Hair follicle dermal papilla cell (primary cell): ENCODE results near the gene KIRREL2. TPM values are rescaled to one million over a fixed set of nuclear protein-coding genes. Genes with fewer than 3 reads are reported as not detected.

Experiments
- small RNA-seq: library from RNA; depleted of rRNA; stranded (forward); fragments of <200 nt; gene quantifications from one replicate; pipeline ENCODE3, GENCODE V24; 2012
- total RNA-seq: library from RNA; depleted of rRNA; stranded (reverse); fragments of >200 nt; gene quantifications from 2 replicates; pipeline ENCODE4 v1.2.3, GENCODE V29; 2012

KIRREL2 gene
- total RNA-seq = not detected in 2 replicates

GRCh38 chr19:35856546-35857149, at the start of gene KIRREL2:
TSS of gene KIRREL2 (plus strand) at chr19:35856911. CDS start at chr19:35857120, 209 bp downstream.

GRCh38 chr19:35812220-35813042, 44.3 kb upstream of the KIRREL2 start, which contains the start of gene PRODH2:
TSS of gene PRODH2 (minus strand) at chr19:35812845. CDS start at chr19:35812805, 40 bp downstream.

GRCh38 chr19:35852029-35852780, 4.5 kb upstream of the KIRREL2 start, which contains the start of gene NPHS1:
TSS of gene NPHS1 (minus strand) at chr19:35852504. CDS start at chr19:35851837, 667 bp downstream.

DNA sequence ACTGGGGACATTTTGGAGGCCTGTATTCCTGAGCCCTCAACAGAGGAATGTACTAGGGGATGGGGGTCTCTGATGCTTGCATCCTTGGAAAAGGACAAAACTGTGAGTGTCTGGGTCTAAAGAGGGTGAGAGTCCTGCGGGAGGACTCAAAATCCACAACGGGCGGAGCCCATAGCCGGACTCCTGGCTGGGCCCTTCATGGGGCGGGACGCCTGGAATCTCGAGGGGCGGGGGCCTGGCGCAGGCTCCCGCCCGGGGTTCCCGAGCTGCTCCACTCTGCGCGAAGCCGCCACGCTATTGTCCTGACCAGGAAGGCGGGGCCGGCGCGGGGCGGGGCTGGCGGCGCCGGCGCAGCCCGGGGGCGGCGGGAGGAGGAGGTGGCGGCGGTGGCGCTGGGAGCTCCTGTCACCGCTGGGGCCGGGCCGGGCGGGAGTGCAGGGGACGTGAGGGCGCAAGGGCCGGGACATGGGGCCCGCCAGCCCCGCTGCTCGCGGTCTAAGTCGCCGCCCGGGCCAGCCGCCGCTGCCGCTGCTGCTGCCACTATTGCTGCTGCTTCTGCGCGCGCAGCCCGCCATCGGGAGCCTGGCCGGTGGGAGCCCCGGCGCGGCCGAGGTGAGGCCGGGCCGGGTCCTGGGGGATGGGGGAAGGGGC, 11.6 kb downstream of the KIRREL2 start, which contains the start of gene APLP1:
Gene APLP1 (plus strand): TSS at position 403 of the 651 bp plus-strand sequence. CDS start 63 bp downstream, at position 466.

GRCh38 chr19:35901854-35902661, 45.3 kb downstream of the KIRREL2 start, which contains the start of gene HCST:
TSS of gene HCST (plus strand) at chr19:35902529. CDS start at chr19:35902594, 65 bp downstream.

GRCh38 chr19:35908010-35908441, 51.3 kb downstream of the KIRREL2 start, which contains the start of gene TYROBP:
TSS of gene TYROBP (minus strand) at chr19:35908295. CDS start at chr19:35908228, 67 bp downstream.

Small RNA genes within 50 kb of the gene (small RNA-seq; reads per million reads assigned to genes)
- not detected for gene RN7SL402P

Other genes with a start within 250 kb of the KIRREL2 start
- gene HAUS5, start 244.2 kb upstream of the KIRREL2 start, total RNA-seq = 4.1 and 5.4 TPM in 2 replicates
- 41.4 and 46.0 TPM in 2 replicates for gene RBM42, start 227.9 kb upstream of the KIRREL2 start, total RNA-seq
- 0.65 TPM in 1 of 2 replicates, not detected in the other for gene ETV2, start 215.2 kb upstream of the KIRREL2 start, total RNA-seq
- gene COX6B1, start 208.6 kb upstream of the KIRREL2 start, total RNA-seq = 153 and 283 TPM in 2 replicates
- not detected in 2 replicates for gene UPK1A, start 190.4 kb upstream of the KIRREL2 start, total RNA-seq
- not detected in 2 replicates for gene ZBTB32, start 152.4 kb upstream of the KIRREL2 start, total RNA-seq
- 6.6 and 9.1 TPM in 2 replicates for gene KMT2B, start 138.9 kb upstream of the KIRREL2 start, total RNA-seq
- gene IGFLR1, start 114.5 kb upstream of the KIRREL2 start, total RNA-seq = 0.73 and 0.97 TPM in 2 replicates
- gene U2AF1L4, start 111.5 kb upstream of the KIRREL2 start, total RNA-seq = 6.8 and 7.2 TPM in 2 replicates
- gene PSENEN, start 111.3 kb upstream of the KIRREL2 start, total RNA-seq = 6.5 and 8.9 TPM in 2 replicates
- 11.4 and 14.7 TPM in 2 replicates for gene LIN37, start 108.3 kb upstream of the KIRREL2 start, total RNA-seq
- gene HSPB6, start 99.9 kb upstream of the KIRREL2 start, total RNA-seq = 13.6 and 14.8 TPM in 2 replicates
- 10.2 and 10.6 TPM in 2 replicates for gene PROSER3, start 98.7 kb upstream of the KIRREL2 start, total RNA-seq
- gene ARHGAP33, start 81.3 kb upstream of the KIRREL2 start, total RNA-seq = 3.0 and 6.8 TPM in 2 replicates
- not detected in 2 replicates for gene PRODH2, start 44.1 kb upstream of the KIRREL2 start, total RNA-seq
- not detected in 2 replicates for gene NPHS1, start 4.4 kb upstream of the KIRREL2 start, total RNA-seq
- 13.8 and 16.4 TPM in 2 replicates for gene APLP1, start 11.7 kb downstream of the KIRREL2 start, total RNA-seq
- 4.1 and 14.8 TPM in 2 replicates for gene NFKBID, start 43.6 kb downstream of the KIRREL2 start, total RNA-seq
- gene HCST, start 45.6 kb downstream of the KIRREL2 start, total RNA-seq = 0.81 TPM in 1 of 2 replicates, not detected in the other
- gene TYROBP, start 51.4 kb downstream of the KIRREL2 start, total RNA-seq = 0.73 TPM in 1 of 2 replicates, not detected in the other
- 5.8 and 6.0 TPM in 2 replicates for gene LRFN3, start 79.5 kb downstream of the KIRREL2 start, total RNA-seq
- gene SDHAF1, start 138.3 kb downstream of the KIRREL2 start, total RNA-seq = 9.9 and 22.1 TPM in 2 replicates
- gene SYNE4, start 151.9 kb downstream of the KIRREL2 start, total RNA-seq = not detected in 2 replicates
- 10.9 and 16.6 TPM in 2 replicates for gene ALKBH6, start 157.3 kb downstream of the KIRREL2 start, total RNA-seq
- 20.4 and 22.8 TPM in 2 replicates for gene CLIP3, start 176.0 kb downstream of the KIRREL2 start, total RNA-seq
- gene THAP8, start 197.4 kb downstream of the KIRREL2 start, total RNA-seq = 8.0 and 8.9 TPM in 2 replicates
- gene WDR62, start 198.0 kb downstream of the KIRREL2 start, total RNA-seq = 1.5 and 2.2 TPM in 2 replicates